NCI-H2029 (cell line): ENCODE data around the gene FBN2.

Experiments
- DNase-seq: peaks from one replicate; lab custom pipeline; 2025; lab: John Stamatoyannopoulos, UW

The FBN2 gene

GRCh38 chr5:128538000-128538249 is at the start of gene FBN2:
TSS of gene FBN2 (minus strand) at chr5:128538245. CDS start at chr5:128537603, 642 bp downstream.
- no peak for DNase-seq

- no peak for DNase-seq
These were observed 49.2 kb upstream of the FBN2 start for GRCh38 chr5:128587275-128587674.

GRCh38 chr5:128586848-128587247 is 48.8 kb upstream of the FBN2 start:
- DNase-seq = no peak

GRCh38 chr5:128579639-128580038 is 41.6 kb upstream of the FBN2 start:
- DNase-seq = no peak

- no peak for DNase-seq
These were observed 41.0 kb upstream of the FBN2 start for GRCh38 chr5:128579093-128579492.

GRCh38 chr5:128574041-128574440 is 36.0 kb upstream of the FBN2 start:
- no peak for DNase-seq

- DNase-seq = no peak
These were observed 34.9 kb upstream of the FBN2 start for GRCh38 chr5:128572930-128573319.

GRCh38 chr5:128572051-128572929 is 34.2 kb upstream of the FBN2 start:
- no peak for DNase-seq

GRCh38 chr5:128566178-128566577 is 28.1 kb upstream of the FBN2 start:
- DNase-seq = no peak

GRCh38 chr5:128559300-128560297 is 21.6 kb upstream of the FBN2 start:
- DNase-seq = no peak

GRCh38 chr5:128553747-128554146 is 15.7 kb upstream of the FBN2 start:
- DNase-seq = no peak

GRCh38 chr5:128551476-128551875 is 13.4 kb upstream of the FBN2 start:
- no peak for DNase-seq

GRCh38 chr5:128549496-128549895 is 11.5 kb upstream of the FBN2 start:
- no peak for DNase-seq

- no peak for DNase-seq
These were observed 8.7 kb upstream of the FBN2 start for GRCh38 chr5:128546658-128547281.

GRCh38 chr5:128541385-128541784 is 3.3 kb upstream of the FBN2 start:
- no peak for DNase-seq

- no peak for DNase-seq
These were observed 989 bp upstream of the FBN2 start for GRCh38 chr5:128539038-128539429.

GRCh38 chr5:128538250-128539037 is 399 bp upstream of the FBN2 start:
- DNase-seq = no peak

GRCh38 chr5:128537221-128537999 is 635 bp downstream of the FBN2 start:
- no peak for DNase-seq

- DNase-seq = no peak
These were observed 1.5 kb downstream of the FBN2 start for GRCh38 chr5:128536254-128537220.

GRCh38 chr5:128535251-128535650 is 2.8 kb downstream of the FBN2 start:
- DNase-seq = no peak
